ENCODE data around the gene NKD1. TPM values are rescaled to one million over a fixed set of nuclear protein-coding genes. Genes with fewer than 3 reads are reported as not detected.

Gene NKD1
- polyA plus RNA-seq, 1 experiment, result 0.11 TPM

GRCh38 chr16:50620646-50621451 lies 72.7 kb downstream of the NKD1 start:
- Histone ChIP-seq H3K4me3 (ENCODE audit: low read depth, low read length) (no peak overlapping the region), H3K36me3 (ENCODE audit: control insufficient read depth, insufficient read depth, low read length) (no peaks in the 10 kb centered on the region), H3K27me3 (ENCODE audit: control insufficient read depth, insufficient read depth, low read length) (no peaks in the 10 kb centered on the region)
- DNase-seq (ENCODE audit: low read depth), result no peak
- CTCF ChIA-PET, result no interaction called here
- no peak for TF ChIP-seq CTCF (IDR thresholded peaks at IDR 0.05; ENCODE audit: insufficient read depth, low read depth, low read length)
- POLR2A ChIA-PET, result no interaction called here

- TF ChIP-seq CTCF (IDR thresholded peaks at IDR 0.05; ENCODE audit: insufficient read depth, low read depth, low read length), result no peak
- ChIA-PET POLR2A (no interaction called here), CTCF (no interaction called here)
- DNase-seq (ENCODE audit: low read depth), result no peak
- no peaks in the 10 kb centered on the region for H3K36me3 ChIP-seq (ENCODE audit: control insufficient read depth, insufficient read depth, low read length)
- no peaks in the 10 kb centered on the region for H3K27me3 ChIP-seq (ENCODE audit: control insufficient read depth, insufficient read depth, low read length)
- no peak overlapping the region for H3K4me3 ChIP-seq (ENCODE audit: low read depth, low read length)
Measured at GRCh38 chr16:50621452-50621792, 73.2 kb downstream of the NKD1 start.

GRCh38 chr16:50622029-50622428 lies 73.8 kb downstream of the NKD1 start:
- ChIA-PET CTCF (interaction anchor here (0.9 kb wide), 1 partner anchor 12 kb away, joined by 3 read pairs; no protein-coding TSS in a partner anchor), POLR2A (no interaction called here)
- no peak for DNase-seq (ENCODE audit: low read depth)
- Histone ChIP-seq H3K27me3 (ENCODE audit: control insufficient read depth, insufficient read depth, low read length) (no peaks in the 10 kb centered on the region), H3K36me3 (ENCODE audit: control insufficient read depth, insufficient read depth, low read length) (no peaks in the 10 kb centered on the region), H3K4me3 (ENCODE audit: low read depth, low read length) (no peak overlapping the region)
- no peak for TF ChIP-seq CTCF (IDR thresholded peaks at IDR 0.05; ENCODE audit: insufficient read depth, low read depth, low read length)

- DNase-seq (ENCODE audit: low read depth), result no peak
- CTCF ChIA-PET, result interaction anchor here (0.9 to 1.2 kb wide), 2 partner anchors 11 to 13 kb away, joined by 3 to 4 read pairs; no protein-coding TSS in a partner anchor
- no peaks in the 10 kb centered on the region for H3K36me3 ChIP-seq (ENCODE audit: control insufficient read depth, insufficient read depth, low read length)
Measured at GRCh38 chr16:50622643-50623369, 74.6 kb downstream of the NKD1 start.

More at GRCh38 chr16:50622643-50623369, 74.6 kb downstream of the NKD1 start:
- no peak for TF ChIP-seq CTCF (IDR thresholded peaks at IDR 0.05; ENCODE audit: insufficient read depth, low read depth, low read length)
- POLR2A ChIA-PET, result no interaction called here
- Histone ChIP-seq H3K4me3 (ENCODE audit: low read depth, low read length) (no peak overlapping the region), H3K27me3 (ENCODE audit: control insufficient read depth, insufficient read depth, low read length) (no peaks in the 10 kb centered on the region)

Measured in BJ (cell line).